HG02970 (cell line): ENCODE measurements around the gene ATG2A.

ENCODE experiments used
- ATAC-seq: cut with Tn5 transposase; IDR thresholded peaks from one replicate; pipeline ENCODE4 v1.9.1; 2021; ENCODE audit warnings: mild to moderate bottlenecking, moderate library complexity, moderate number of reproducible peaks; ENCODE audit not compliant: unreplicated experiment, low FRiP score

ATG2A gene

GRCh38 chr11:64845129-64845775, 71.8 kb downstream of the ATG2A start:
- ATAC-seq = no peak
